T1000 (cell line): ENCODE measurements around the gene B3GAT1.

Experiments used
- DNase-seq: peaks from one replicate; lab custom pipeline; 2025; ENCODE audit warnings: mixed read lengths; lab: John Stamatoyannopoulos, UW

B3GAT1 gene

DNA sequence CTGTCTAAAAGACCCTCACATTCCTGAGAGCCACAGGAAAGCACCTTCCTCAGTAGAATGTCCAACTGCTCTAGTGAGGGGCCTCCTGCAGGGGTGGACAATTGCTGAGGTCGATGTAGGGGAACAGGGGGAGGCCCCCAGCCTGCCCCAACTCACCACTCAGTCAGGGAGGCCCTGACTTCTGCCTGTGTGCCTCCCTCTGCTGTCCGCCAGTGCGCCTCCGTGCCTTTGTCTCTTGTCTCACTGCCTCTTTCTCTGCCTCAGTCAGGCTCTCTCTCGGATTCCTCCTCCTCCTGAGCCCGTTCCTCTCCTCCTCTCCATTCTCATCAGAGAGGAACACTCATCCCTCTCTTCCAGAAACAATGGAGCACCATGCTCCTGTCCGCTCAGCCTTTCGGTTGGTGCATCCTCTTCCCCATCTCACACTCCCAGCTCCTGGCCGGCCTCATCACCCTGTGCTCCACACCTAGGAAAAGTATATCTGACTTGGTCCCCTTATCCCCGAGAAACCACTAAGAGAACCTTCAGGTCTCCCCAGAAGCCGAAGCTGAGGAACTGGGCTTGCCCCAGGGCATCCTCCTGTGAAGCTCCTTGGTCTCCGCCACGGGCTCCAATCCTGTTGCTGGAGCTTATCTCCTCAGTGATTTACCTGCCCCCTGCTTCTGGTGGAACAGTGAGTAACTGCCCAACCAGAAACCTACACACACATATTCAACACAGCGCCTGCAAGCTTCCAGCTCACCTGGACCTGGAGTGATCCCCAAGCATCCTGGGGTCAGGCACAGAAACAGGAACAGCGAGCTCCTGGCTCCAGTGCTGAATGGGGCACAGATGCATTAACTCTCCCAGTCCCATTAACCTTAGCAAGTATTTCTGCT, 2.3 kb downstream of the B3GAT1 start:
- DNase-seq, result no peak

GRCh38 chr11:134407923-134408322, 4.1 kb downstream of the B3GAT1 start:
- no peak for DNase-seq

DNA sequence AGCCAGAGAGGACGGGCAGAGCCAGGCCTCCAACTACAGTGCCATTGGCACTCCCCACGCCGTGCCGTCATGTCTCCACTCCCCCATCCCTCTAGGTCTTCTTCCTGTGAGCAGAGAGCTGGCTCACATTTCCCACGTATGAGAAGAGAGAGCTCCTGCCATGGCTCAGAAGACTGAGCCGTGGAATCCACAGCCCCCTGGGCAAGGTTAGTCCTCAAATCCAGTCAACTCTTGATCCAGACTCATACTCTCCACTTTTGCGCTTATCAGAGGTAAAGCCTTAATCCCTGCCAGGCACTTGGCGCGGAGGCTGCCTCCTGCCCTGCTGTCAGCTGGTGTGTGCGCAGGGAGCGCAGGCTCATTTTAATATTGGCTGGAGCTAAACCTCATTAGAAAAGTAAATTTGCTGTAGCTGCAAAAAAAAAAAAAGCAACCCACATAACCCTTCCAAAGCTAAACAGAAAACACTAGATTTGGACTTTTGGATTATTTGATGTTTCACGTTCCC, 4.7 kb downstream of the B3GAT1 start:
- DNase-seq, result no peak

- no peak for DNase-seq
Measured at GRCh38 chr11:134406264-134407185, 5.5 kb downstream of the B3GAT1 start.

DNA sequence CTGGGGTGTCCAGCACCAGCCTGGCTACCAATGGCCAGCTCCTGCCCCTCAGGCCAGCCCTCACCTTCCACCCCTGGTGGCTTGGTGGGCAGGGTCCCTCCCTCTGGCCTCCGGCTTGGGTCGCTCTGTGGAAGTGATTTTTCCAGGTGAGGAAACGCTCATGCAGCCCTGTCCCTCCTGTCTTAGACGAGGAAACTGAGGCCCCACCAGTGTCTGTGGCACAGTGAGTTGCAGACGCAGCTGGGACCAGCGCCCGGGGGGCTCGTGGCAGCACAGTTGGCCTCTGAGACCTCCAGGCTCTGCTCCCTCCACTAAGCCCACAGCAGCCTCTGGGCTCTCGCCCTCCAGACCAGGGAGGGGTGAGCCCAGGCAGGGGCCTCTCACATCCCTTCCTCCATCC, 6.2 kb downstream of the B3GAT1 start:
- no peak for DNase-seq

DNA sequence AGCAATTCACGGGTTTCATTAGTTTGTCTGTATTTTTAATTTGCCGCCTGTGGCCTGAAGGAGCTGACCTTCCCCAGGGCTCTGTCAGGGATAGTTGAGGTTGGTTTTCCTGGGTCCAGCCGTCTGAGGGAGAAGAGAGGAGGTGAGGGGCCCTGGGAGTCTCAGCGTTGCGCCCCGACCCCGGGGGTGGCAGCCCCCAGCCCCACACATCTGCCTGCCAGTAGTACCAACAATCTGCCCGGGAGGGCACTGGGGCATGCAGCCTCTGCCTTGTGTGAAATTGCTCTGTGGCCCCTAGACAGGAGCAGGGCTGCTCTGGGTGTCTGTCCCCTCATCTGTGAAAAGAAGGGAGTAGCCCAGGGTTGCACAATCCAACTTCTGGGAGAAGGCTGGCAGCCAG, 6.6 kb downstream of the B3GAT1 start:
- no peak for DNase-seq

DNA sequence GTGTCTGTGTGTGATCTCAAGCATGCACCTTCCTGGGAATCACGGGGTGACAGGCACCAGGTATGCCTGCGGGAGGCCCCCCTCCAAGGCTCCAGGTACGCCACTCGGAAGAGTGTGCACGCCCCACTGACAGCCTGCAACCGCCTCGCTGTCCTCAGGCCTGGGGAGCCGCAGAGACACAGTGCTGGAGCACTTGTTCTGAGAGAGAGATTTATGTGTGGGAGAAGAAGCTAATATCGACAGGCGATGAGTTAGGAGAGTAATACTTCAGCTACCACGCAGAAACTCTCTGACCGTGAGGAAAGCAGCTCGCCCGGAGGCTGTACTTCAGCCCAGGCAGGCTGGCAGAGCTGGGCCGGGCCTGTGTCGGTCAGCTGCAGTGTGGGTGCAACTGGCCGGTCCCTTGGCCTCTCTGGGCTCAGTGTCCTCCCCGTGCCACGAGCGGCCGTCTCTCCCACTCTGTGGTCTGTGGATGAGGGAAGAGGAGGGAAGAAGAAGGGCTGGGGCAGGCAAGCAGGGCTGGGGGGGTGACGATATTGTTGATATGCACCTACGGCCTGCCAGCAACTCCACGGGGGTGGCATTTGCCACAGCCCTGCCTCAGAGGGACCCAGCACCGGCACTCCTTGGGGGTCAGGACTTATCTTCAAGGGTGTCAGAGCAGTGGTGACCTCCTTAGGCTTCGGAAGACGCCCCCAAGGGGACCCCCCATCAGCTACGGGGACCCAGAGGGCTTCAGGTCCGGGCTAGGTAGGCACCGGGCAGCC, 7.3 kb downstream of the B3GAT1 start:
- no peak for DNase-seq

DNA sequence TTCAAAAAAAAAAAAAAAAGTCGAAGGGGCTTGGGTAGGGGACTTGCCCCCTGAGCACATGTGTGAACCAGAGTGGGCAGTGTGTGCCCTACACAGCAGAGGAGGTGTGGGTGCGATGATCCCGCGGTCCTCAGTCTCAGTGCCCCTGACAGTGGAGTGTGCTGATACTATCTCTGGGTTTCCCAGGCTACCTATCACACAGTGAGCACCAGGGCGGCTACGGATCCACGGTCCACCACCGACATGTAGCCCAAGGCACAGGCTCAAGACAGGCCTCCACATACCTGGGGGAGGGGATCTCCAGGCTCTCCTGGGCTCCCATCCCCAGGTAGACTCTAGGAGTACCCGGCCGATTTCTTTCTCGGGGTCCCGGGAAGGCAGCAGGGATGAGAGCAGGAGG, 9.1 kb downstream of the B3GAT1 start:
- DNase-seq, result no peak

DNA sequence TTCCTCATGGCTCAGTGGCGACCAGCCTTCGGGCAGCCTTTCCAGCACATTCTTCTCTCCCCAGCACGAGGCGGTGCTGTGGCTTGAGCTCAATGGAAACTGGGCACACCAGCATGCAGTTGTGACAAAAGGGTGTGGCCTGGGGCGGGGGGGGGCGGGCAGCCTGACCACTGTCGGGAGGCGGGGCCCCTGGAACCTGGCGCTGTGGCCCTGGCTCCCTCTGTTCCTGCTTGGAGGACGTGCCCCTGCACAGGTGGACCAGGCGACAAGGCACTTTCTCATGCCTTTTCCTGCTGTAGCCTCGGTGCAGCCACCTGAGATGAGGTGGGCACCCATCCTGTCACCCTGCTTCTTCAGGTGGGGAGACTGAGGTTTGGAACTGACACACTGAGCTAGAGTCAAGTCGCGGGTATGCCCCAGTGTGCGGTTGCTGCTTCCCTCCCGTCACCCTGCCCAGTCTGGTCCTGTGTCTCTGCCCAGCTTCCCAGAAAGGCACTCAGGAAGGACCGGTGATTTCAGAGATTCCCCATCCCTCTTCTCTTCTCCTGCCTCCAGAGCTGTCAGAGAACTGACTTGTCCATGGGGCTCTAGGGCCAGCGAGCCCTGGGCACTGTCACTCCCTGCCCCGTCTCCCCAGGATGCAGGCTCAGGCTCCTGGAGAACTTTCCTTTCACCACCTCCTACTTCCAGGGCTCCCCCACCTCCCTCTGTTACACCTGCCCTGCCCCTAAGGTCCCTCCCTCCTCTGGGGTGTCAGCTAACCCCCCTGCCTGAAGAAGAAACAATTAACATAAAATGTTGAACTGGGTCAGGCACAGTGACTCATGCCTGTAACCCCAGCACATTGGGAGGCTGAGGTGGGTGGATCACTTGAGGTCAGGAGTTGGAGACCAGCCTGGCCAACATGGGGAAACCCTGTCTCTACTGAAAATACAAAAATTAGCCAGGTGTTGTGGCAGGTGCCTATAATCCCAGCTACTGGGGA, 9.9 kb downstream of the B3GAT1 start:
- DNase-seq, result no peak

- no peak for DNase-seq
Measured at GRCh38 chr11:134399996-134400395, 12.0 kb downstream of the B3GAT1 start.

GRCh38 chr11:134399293-134399654, 12.8 kb downstream of the B3GAT1 start:
- no peak for DNase-seq

DNA sequence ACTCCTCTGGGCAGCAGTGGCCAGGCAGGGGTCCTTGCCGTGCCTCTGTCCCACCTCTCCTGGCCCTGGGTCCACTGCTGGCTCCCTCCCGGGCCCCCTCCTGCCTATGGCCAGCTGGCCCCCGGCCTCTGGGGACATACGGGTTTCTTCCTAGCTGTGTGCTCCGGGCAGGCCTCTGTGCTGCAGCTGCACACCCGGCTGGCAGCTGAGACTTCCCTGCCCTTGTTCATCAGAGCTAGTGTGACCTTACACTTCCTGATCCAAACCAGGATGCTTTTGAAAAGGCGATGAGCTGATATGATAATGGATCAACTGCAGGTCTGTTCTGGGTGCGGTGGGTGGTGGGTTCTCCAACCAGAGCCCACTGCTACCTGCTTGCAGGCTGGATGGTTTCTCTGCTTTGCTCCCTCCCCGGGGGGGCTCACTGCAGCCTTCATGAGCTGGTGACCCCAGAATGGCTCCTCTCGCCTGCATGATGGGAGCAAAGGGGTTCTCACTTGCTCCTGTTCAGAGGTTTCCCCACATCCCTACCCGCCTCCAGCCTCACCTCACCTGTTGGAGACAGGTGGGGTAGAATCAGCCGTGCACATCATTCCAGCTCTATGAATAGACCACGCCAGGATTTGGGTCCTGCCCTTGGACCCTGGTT, 13.3 kb downstream of the B3GAT1 start:
- DNase-seq, result no peak

GRCh38 chr11:134398079-134398444, 14.0 kb downstream of the B3GAT1 start:
- no peak for DNase-seq

DNA sequence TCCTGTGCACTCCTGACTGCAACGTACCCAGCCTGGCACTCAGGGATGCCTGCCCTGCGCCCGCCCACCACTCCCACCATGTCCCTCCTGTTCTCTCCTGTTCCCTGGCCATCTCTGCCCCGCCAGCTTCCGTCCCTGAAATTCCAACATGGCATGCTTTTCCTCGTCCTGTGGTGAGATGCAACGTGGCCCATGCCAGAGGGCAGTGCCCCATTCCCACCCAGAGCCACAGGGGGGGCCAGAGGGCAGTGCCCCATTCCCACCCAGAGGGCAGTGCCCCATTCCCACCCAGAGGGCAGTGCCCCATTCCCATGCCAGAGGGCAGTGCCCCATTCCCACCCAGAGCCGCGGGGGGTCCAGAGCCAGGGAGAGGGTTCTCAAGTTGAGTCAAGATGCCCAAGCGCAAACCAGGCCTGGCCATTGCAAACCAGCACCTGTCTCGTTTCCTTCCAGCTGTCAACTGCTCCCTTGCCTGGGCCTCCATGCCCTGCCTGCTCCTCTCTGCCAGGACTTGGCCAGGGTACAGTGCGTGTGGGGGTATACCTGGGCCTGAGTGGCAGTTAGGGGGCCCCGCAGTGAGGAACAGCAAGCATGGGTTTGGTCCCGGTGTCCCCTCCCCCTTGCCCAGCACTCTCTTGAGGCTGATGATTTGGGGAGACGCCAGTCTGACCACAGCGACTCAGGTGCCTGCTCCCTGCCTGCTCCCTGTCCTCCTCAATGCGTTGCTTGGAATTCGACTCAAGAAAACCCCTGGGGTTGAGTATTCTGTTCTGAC, 14.6 kb downstream of the B3GAT1 start:
- DNase-seq, result no peak

GRCh38 chr11:134395002-134395401, 17.0 kb downstream of the B3GAT1 start:
- DNase-seq, result no peak

- no peak for DNase-seq
Measured at GRCh38 chr11:134394311-134394710, 17.7 kb downstream of the B3GAT1 start.

DNA sequence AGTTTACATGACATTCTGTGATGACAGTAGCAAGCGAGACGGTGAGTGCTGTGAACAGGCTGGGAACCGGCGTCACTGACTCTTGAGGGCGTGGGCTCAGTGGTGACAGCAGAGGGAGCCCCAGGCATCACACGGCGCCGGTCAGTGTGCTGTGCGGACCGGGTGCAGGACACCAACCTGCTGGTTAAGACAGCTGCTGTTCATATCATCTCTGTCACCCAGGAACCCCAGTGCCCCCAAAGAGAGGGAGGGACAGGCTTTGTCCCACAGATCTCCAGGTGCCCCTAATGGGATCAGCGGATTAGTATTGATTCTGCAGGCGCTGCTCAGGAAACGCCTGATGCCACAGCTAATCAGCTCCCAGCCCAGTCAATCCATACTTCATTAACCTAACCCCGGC, 18.4 kb downstream of the B3GAT1 start:
- no peak for DNase-seq

GRCh38 chr11:134392953-134393615, 19.0 kb downstream of the B3GAT1 start:
- DNase-seq, result no peak

DNA sequence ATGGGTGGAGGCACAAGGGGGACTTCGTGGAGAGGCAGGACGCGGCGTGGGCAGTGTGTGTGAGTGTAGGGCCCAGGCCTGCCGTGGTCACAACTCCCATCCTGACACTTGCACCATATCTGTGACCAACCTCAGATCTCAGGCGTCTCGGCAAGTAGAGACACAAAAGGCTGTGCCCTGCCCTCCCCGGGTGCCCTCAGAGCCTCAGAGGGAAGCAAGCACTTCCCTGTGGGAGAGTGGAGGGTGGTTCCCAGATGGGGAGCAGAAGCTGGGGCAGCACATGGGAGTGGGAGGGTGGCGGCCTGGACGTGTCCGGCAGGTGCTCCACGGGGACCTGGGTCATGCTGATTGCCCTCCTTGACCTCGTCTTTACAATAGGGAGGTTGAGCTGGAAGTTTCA, 20.4 kb downstream of the B3GAT1 start:
- no peak for DNase-seq
